Measurements from ENCODE around the gene KRTAP23-1.

The KRTAP23-1 gene
- 0 reads per million in 4 donors for total RNA-seq

GRCh38 chr21:30348506-30348905, at the start of gene KRTAP23-1:
Gene KRTAP23-1 (minus strand): TSS chr21:30348606. CDS start chr21:30348606, 0 bp downstream.
- DNase-seq = no peak

GRCh38 chr21:30395731-30396130, 47.3 kb upstream of the KRTAP23-1 start, which contains the start of gene KRTAP13-1:
Gene KRTAP13-1 (plus strand): TSS chr21:30396031. CDS start chr21:30396087, 56 bp downstream.
- DNase-seq = no peak

- DNase-seq = no peak
Observed at GRCh38 chr21:30391492-30392025, 43.2 kb upstream of the KRTAP23-1 start.

- no peak for DNase-seq
Observed at GRCh38 chr21:30382201-30382600, 33.8 kb upstream of the KRTAP23-1 start.

GRCh38 chr21:30372139-30372770, 23.8 kb upstream of the KRTAP23-1 start, which contains the start of gene KRTAP13-2:
Gene KRTAP13-2 (minus strand): TSS chr21:30372271. CDS start chr21:30372213, 58 bp downstream.
- DNase-seq = no peak

GRCh38 chr21:30355906-30356305, 7.5 kb upstream of the KRTAP23-1 start:
- no peak for DNase-seq

- no peak for DNase-seq
Observed at GRCh38 chr21:30354308-30355005, 6.1 kb upstream of the KRTAP23-1 start.

GRCh38 chr21:30351534-30351933, 3.1 kb upstream of the KRTAP23-1 start:
- DNase-seq = no peak

GRCh38 chr21:30349572-30349971, 1.2 kb upstream of the KRTAP23-1 start:
- DNase-seq = no peak

GRCh38 chr21:30345014-30345413, 3.4 kb downstream of the KRTAP23-1 start:
- no peak for DNase-seq

GRCh38 chr21:30340714-30341573, 7.5 kb downstream of the KRTAP23-1 start:
- DNase-seq = peak in 1 of 5 donors; percentile 14

GRCh38 chr21:30338717-30339116, 9.7 kb downstream of the KRTAP23-1 start:
- DNase-seq = no peak

- DNase-seq = no peak
Observed at GRCh38 chr21:30337772-30338171, 10.6 kb downstream of the KRTAP23-1 start.

- no peak for DNase-seq
Observed at GRCh38 chr21:30337276-30337744, 11.1 kb downstream of the KRTAP23-1 start, which contains the start of gene KRTAP27-1. Gene KRTAP27-1 (minus strand): TSS chr21:30337694. CDS start chr21:30337668, 26 bp downstream.

GRCh38 chr21:30336596-30336995, 11.8 kb downstream of the KRTAP23-1 start:
- no peak for DNase-seq

- DNase-seq = no peak
Observed at GRCh38 chr21:30333736-30334135, 14.7 kb downstream of the KRTAP23-1 start.

GRCh38 chr21:30332681-30333080, 15.7 kb downstream of the KRTAP23-1 start:
- DNase-seq = no peak

- no peak for DNase-seq
Observed at GRCh38 chr21:30329203-30329875, 19.1 kb downstream of the KRTAP23-1 start.

- DNase-seq = no peak
Observed at GRCh38 chr21:30326390-30326789, 22.0 kb downstream of the KRTAP23-1 start.

- no peak for DNase-seq
Observed at GRCh38 chr21:30320215-30320614, 28.2 kb downstream of the KRTAP23-1 start, which contains the start of gene KRTAP26-1. Gene KRTAP26-1 (minus strand): TSS chr21:30320315. CDS start chr21:30320035, 280 bp downstream.

- no peak for DNase-seq
Observed at GRCh38 chr21:30315701-30316100, 32.7 kb downstream of the KRTAP23-1 start.

- DNase-seq = no peak
Observed at GRCh38 chr21:30306884-30307283, 41.5 kb downstream of the KRTAP23-1 start.

All from T-helper 1 cell (primary cell).